ENCODE measurements around the gene METTL23. TPM values are rescaled to one million over a fixed set of nuclear protein-coding genes. Genes with fewer than 3 reads are reported as not detected.

The METTL23 gene
- total RNA-seq, 2 donors from 2014 or later, result 39.5 to 47.9 TPM

- 83% methylated on average over 5 of the region's 5 CpGs for WGBS
- H3K27ac ChIP-seq, result no peak overlapping the region
- H3K27me3 ChIP-seq (replicated peaks; ENCODE audit: insufficient read depth), result no peaks in the 10 kb centered on the region
- H3K4me1 ChIP-seq (replicated peaks), result no peaks in the 10 kb centered on the region
- no peak for TF ChIP-seq POLR2AphosphoS5 (IDR thresholded peaks at IDR 0.05)
- no peaks in the 10 kb centered on the region for H3K36me3 ChIP-seq
- H3K4me3 ChIP-seq, result no peak overlapping the region
- no peaks in the 10 kb centered on the region for H3K9me3 ChIP-seq
- intact Hi-C loops (cut with DNase I), result no loop called here
- DNase-seq (ENCODE audit: low spot score), result no peak
Observed at GRCh38 chr17:76783146-76783545, 56.5 kb downstream of the METTL23 start.

MicroRNAs encoded within 50 kb of the gene (microRNA counts, 767-probe panel; counts per million panel counts)
- 0 to 431 counts per million in 2 donors for microRNA hsa-miR-636

Small RNA genes within 50 kb of the gene (microRNA-seq; reads per million reads assigned to microRNA genes)
- gene MIR636, result not detected

Small RNA genes within 50 kb of the gene (small RNA-seq; reads per million reads assigned to genes)
- gene AC005837.3 (0 reads per million in 2 donors), gene RF02271 (0 reads per million in 2 donors), gene RNU6-97P (0 reads per million in 2 donors), gene RNY4P36 (0 to 0.91 reads per million in 2 donors)

Other genes starting within 250 kb of the METTL23 start
- gene RHBDF2, start 225.4 kb upstream of the METTL23 start, total RNA-seq, result 10 to 100 TPM; 29.9 to 31.1 TPM
- gene CYGB, start 189.1 kb upstream of the METTL23 start, total RNA-seq, result 10 to 100 TPM in 1 of 2 donors, 1 to 10 TPM in 1; 7.0 to 13.8 TPM
- gene PRCD, start 186.8 kb upstream of the METTL23 start, total RNA-seq, result under 1 TPM; 0.36 to 0.85 TPM
- 10 to 100 TPM; 21.0 to 23.1 TPM for gene ST6GALNAC2, start 141.0 kb upstream of the METTL23 start, total RNA-seq
- gene ST6GALNAC1, start 83.1 kb upstream of the METTL23 start, total RNA-seq, result 10 to 100 TPM in 1 of 2 donors, 1 to 10 TPM in 1; 8.4 to 27.2 TPM
- gene MXRA7, start 15.9 kb upstream of the METTL23 start, total RNA-seq, result 100 to 1,000 TPM in 1 of 2 donors, 10 to 100 TPM in 1; 76.1 to 285 TPM
- 10 to 100 TPM; 17.7 to 40.5 TPM for gene JMJD6, start 233 bp upstream of the METTL23 start, total RNA-seq
- 100 to 1,000 TPM; 217 to 316 TPM for gene SRSF2, start 10.5 kb downstream of the METTL23 start, total RNA-seq
- 10 to 100 TPM; 26.7 to 44.3 TPM for gene MFSD11, start 11.3 kb downstream of the METTL23 start, total RNA-seq
- gene MGAT5B, start 141.6 kb downstream of the METTL23 start, total RNA-seq, result 1 to 10 TPM in 1 of 2 donors, under 1 TPM in 1; 0.14 to 4.1 TPM